Stomach (tissue), 9 donors: ENCODE measurements around the gene DYNC1LI2. TPM values are rescaled to one million over a fixed set of nuclear protein-coding genes. Genes with fewer than 3 reads are reported as not detected.

Experiments used
- DNase-seq, 2 donors: peaks; one replicate each; pipeline versions ENCODE4 v3.0.0 to v3.0.0-alpha.2; 2013 to 2019
- H3K27ac ChIP-seq, 5 donors: fragments of 200-600 bp in 4 of 5; sonication (generic) in 4 of 5; one replicate each; pipeline ENCODE4 v1.5.1; 2013 to 2019; ENCODE audit warnings: mild to moderate bottlenecking in 1 of 5, moderate library complexity in 1 of 5
- H3K27me3 ChIP-seq, 3 donors: fragments of 200-600 bp; sonication (generic); one replicate each; pipeline ENCODE4 v1.5.1; 2017 to 2019; ENCODE audit warnings: mixed run types in 1 of 3
- H3K36me3 ChIP-seq, 4 donors: fragments of 200-600 bp; sonication (generic); 1 replicate in 3 of 4; 2 replicates in 1 of 4; pipeline ENCODE4 v1.5.1; 2016 to 2019
- H3K4me1 ChIP-seq, 4 donors: fragments of 200-600 bp; sonication (generic); one replicate each; pipeline ENCODE4 v1.5.1; 2016 to 2019
- H3K4me3 ChIP-seq, 4 donors: fragments of 200-600 bp; sonication (generic) in 3 of 4; one replicate each; pipeline ENCODE4 v1.5.1; 2016 to 2019; ENCODE audit warnings: mild to moderate bottlenecking in 1 of 4
- H3K9me3 ChIP-seq, 4 donors: fragments of 200-600 bp; sonication (generic); one replicate each; pipeline ENCODE4 v1.5.1; 2016 to 2019
- CTCF ChIP-seq, 7 experiments: fragments of 450-650 bp in 4 of 7; fragments of 200-600 bp in 3 of 7; sonication (generic) in 3 of 7; IDR thresholded peaks; one replicate each; pipeline ENCODE4 v1.5.1; 2016 to 2019; ENCODE audit warnings: antibody characterized with exemption in 7 of 7, control low read depth in 2 of 7, mild to moderate bottlenecking in 1 of 7
- EP300 ChIP-seq: sonication (generic); formaldehyde crosslinking; IDR thresholded peaks from one replicate; pipeline ENCODE4 v1.6.1; 2017; ENCODE audit warnings: antibody characterized with exemption
- POLR2A ChIP-seq, 4 donors: fragments of 450-650 bp; IDR thresholded peaks; one replicate each; pipeline ENCODE4 v1.6.1; 2016; ENCODE audit warnings: antibody characterized with exemption in 4 of 4, control low read depth in 2 of 4, mild to moderate bottlenecking in 1 of 4, moderate library complexity in 1 of 4
- POLR2AphosphoS5 ChIP-seq, 3 donors: sonication (generic); formaldehyde crosslinking; IDR thresholded peaks; one replicate each; pipeline ENCODE4 v1.6.1; 2016; ENCODE audit warnings: antibody characterized with exemption in 3 of 3
- WGBS, 5 donors: extraction: QIAGEN DNeasy Blood & Tissue Kit in 3 of 5; methylation state at CpG; one replicate each; pipeline versions ENCODE4 v1.1.5 to v1.1.7; 2013 to 2018; 5-methylcytosine and 5-hydroxymethylcytosine counted together
- intact Hi-C: fragments of 100-400 bp; cut with DNase I; formaldehyde crosslinking; loops from one replicate; pipeline ENCODE4 v1.15.1; 2023; ENCODE audit warnings: low total_unique reads
- polyA plus RNA-seq, 3 donors: library from polyadenylated mRNA; stranded (reverse); fragments of 200-250 nt; gene quantifications; one replicate each; pipeline ENCODE4 v1.2.3, GENCODE V29; 2013
- total RNA-seq, 5 donors: library from RNA; depleted of rRNA; stranded (reverse); fragments of >200 nt; gene quantifications; one replicate each; pipeline versions ENCODE4 v1.1.0 to v1.2.3, GENCODE V29; 2014 to 2016
- donor health status: healthy with polysubstance abuse.
- donor health status: Bipolar disorder and iron deficiency.
- donor health status: healthy.

The DYNC1LI2 gene
- total and polyA plus RNA-seq, 8 donors, result 34.5 to 264 (median 123) TPM

- no peaks in the 10 kb centered on the region for H3K9me3 ChIP-seq
- 55 to 71% (median 69%) methylated on average over 3 of the region's 3 CpGs for WGBS, 5 donors
- intact Hi-C loops, result no loop called here
These were observed 38.8 kb upstream of the DYNC1LI2 start for GRCh38 chr16:66790130-66790733.

DNA sequence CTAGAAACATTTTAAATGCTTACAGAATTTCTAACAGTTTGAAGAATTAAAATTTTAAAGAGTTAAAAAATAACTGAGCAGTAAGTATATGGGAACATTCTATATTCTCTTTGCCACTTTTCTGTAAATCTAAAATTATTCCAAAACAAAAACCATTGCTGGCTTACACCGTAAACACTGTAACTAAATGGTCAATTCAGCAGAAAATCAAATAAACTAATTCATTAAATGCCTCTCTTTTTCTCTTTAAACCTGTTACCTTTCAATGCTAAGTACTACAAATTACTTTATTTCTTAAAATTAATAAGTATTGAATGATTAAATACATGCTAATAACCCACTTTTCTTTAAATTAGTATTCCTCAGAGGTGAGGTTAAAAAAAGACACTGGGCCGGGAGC is 36.0 kb upstream of the DYNC1LI2 start:
- Histone ChIP-seq H3K36me3 (no peaks in the 10 kb centered on the region), H3K9me3 (no peaks in the 10 kb centered on the region), H3K4me3 (no peak overlapping the region), H3K27ac (no peak overlapping the region), H3K27me3 (no peaks in the 10 kb centered on the region), H3K4me1 (no peaks in the 10 kb centered on the region)
- 73 to 97% (median 96%) methylated on average over 2 of the region's 2 CpGs for WGBS, 5 donors
- no peak for DNase-seq
- TF ChIP-seq EP300 (no peak), POLR2AphosphoS5 (IDR thresholded peaks at IDR 0.05) (no peak), POLR2A (IDR thresholded peaks at IDR 0.05) (no peak), CTCF (IDR thresholded peaks at IDR 0.05) (no peak)
- intact Hi-C loops, result no loop called here

More at GRCh38 chr16:66790130-66790733, 38.8 kb upstream of the DYNC1LI2 start:
- Histone ChIP-seq H3K27ac (no peak overlapping the region), H3K27me3 (no peaks in the 10 kb centered on the region), H3K4me1 (no peaks in the 10 kb centered on the region), H3K36me3 (no peaks in the 10 kb centered on the region), H3K4me3 (no peak overlapping the region)
- TF ChIP-seq POLR2A (IDR thresholded peaks at IDR 0.05) (no peak), EP300 (no peak), CTCF (IDR thresholded peaks at IDR 0.05) (no peak), POLR2AphosphoS5 (IDR thresholded peaks at IDR 0.05) (no peak)
- DNase-seq, result no peak

- DNase-seq, result no peak
- Histone ChIP-seq H3K36me3 (no peaks in the 10 kb centered on the region), H3K4me1 (no peaks in the 10 kb centered on the region), H3K27me3 (no peaks in the 10 kb centered on the region), H3K9me3 (no peaks in the 10 kb centered on the region), H3K4me3 (no peak overlapping the region), H3K27ac (no peak overlapping the region)
- 89 to 97% (median 94%) methylated on average over 3 of the region's 3 CpGs for WGBS, 5 donors
- intact Hi-C loops, result no loop called here
- TF ChIP-seq EP300 (no peak), CTCF (IDR thresholded peaks at IDR 0.05) (no peak), POLR2A (IDR thresholded peaks at IDR 0.05) (no peak)
These were observed 35.1 kb upstream of the DYNC1LI2 start for GRCh38 chr16:66786551-66786950.

DNA sequence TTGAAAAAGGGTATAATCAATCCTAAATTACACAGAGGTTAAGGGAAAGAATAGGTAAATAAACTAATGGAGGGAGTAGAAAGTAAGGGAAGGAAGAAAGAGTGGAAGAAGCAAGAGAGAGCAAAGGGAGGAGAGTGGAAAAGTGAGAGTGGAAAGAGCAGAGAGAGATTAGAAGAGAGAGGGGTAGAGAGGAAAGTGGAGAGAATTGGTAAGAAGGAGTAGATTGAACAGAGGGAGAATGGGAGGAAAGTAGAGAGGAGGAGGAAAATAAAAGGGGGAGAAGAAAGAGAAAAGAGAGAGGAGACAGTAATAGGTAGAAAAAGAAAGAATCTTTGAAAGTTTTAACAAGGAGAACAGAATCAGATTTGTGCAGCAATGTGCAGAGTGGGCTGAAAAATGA is 25.0 kb upstream of the DYNC1LI2 start:
- TF ChIP-seq EP300 (no peak), POLR2AphosphoS5 (IDR thresholded peaks at IDR 0.05) (no peak), POLR2A (IDR thresholded peaks at IDR 0.05) (no peak), CTCF (IDR thresholded peaks at IDR 0.05) (no peak)
- intact Hi-C loops, result no loop called here
- Histone ChIP-seq H3K27ac (no peak overlapping the region), H3K27me3 (no peaks in the 10 kb centered on the region), H3K9me3 (no peaks in the 10 kb centered on the region), H3K4me1 (no peaks in the 10 kb centered on the region), H3K36me3 (no peaks in the 10 kb centered on the region), H3K4me3 (no peak overlapping the region)
- DNase-seq, result no peak
